ENCODE measurements around the gene KCNF1.

GRCh38 chr2:10885094-10885860 lies 26.5 kb upstream of the KCNF1 start:
- TF ChIP-seq POLR2AphosphoS5 (IDR thresholded peaks at IDR 0.05) (no peak), CTCF (IDR thresholded peaks at IDR 0.05) (no peak)
